Trophoblast cell (in vitro differentiated cells and primary cell): ENCODE results near the gene ZNF319.
A peak's percentile ranks its signal among the peaks of the same experiment; 100 is the strongest.

Experiments
- DNase-seq, 2 donors: peaks; one replicate each; pipeline ENCODE4 v3.0.0-alpha.2; 2016
- H2AFZ ChIP-seq: 2 replicates; pipeline ENCODE4 v1.6.1; 2013; ENCODE audit warnings: low read length, moderate library complexity, mild to moderate bottlenecking; ENCODE audit not compliant: insufficient read depth, poor library complexity
- H2AK5ac ChIP-seq: 2 replicates; pipeline ENCODE4 v1.6.1; 2013; ENCODE audit warnings: mild to moderate bottlenecking, low read length
- H2BK120ac ChIP-seq: 2 replicates; pipeline ENCODE4 v1.6.1; 2013; ENCODE audit warnings: low read length, mild to moderate bottlenecking, moderate library complexity; ENCODE audit not compliant: insufficient read depth, poor library complexity
- H2BK12ac ChIP-seq: 2 replicates; pipeline ENCODE4 v1.6.1; 2013; ENCODE audit warnings: mild to moderate bottlenecking, low read length, moderate library complexity
- H2BK5ac ChIP-seq: 2 replicates; pipeline ENCODE4 v1.6.1; 2013; ENCODE audit warnings: low read length, low read depth, moderate library complexity, mild to moderate bottlenecking; ENCODE audit not compliant: poor library complexity
- H3K14ac ChIP-seq: 2 replicates; pipeline ENCODE4 v1.6.1; 2013; ENCODE audit warnings: mild to moderate bottlenecking, low read length
- H3K18ac ChIP-seq: 2 replicates; pipeline ENCODE4 v1.6.1; 2013; ENCODE audit warnings: mild to moderate bottlenecking, low read length
- H3K23ac ChIP-seq: 2 replicates; pipeline ENCODE4 v1.6.1; 2013; ENCODE audit warnings: low read length
- H3K27ac ChIP-seq: 2 replicates; pipeline ENCODE4 v1.5.1; 2013; ENCODE audit warnings: low read depth, mild to moderate bottlenecking, inconsistent platforms, low read length, moderate library complexity
- H3K27me3 ChIP-seq: 2 replicates; pipeline ENCODE4 v1.6.1; 2013; ENCODE audit warnings: inconsistent platforms, mild to moderate bottlenecking, low read length, moderate library complexity; ENCODE audit not compliant: insufficient read depth
- H3K36me3 ChIP-seq, 2 experiments: 1 replicate in 1 of 2; 2 replicates in 1 of 2; pipeline ENCODE4 v1.6.1; 2013; ENCODE audit warnings: low read length in 2 of 2, mild to moderate bottlenecking in 2 of 2, moderate library complexity in 1 of 2; ENCODE audit not compliant: insufficient read depth in 2 of 2, control insufficient read depth in 1 of 2
- H3K4ac ChIP-seq: 2 replicates; pipeline ENCODE4 v1.6.1; 2013; ENCODE audit warnings: low read depth, mild to moderate bottlenecking, low read length, moderate library complexity
- H3K4me1 ChIP-seq, 2 experiments: 1 replicate in 1 of 2; 2 replicates in 1 of 2; pipeline ENCODE4 v1.6.1; 2013; ENCODE audit warnings: low read length in 2 of 2, mild to moderate bottlenecking in 2 of 2, moderate library complexity in 1 of 2; ENCODE audit not compliant: insufficient read depth in 2 of 2, control insufficient read depth in 1 of 2
- H3K4me2 ChIP-seq: 2 replicates; pipeline ENCODE4 v1.6.1; 2013; ENCODE audit warnings: inconsistent platforms, mild to moderate bottlenecking, low read length, moderate library complexity
- H3K4me3 ChIP-seq: 2 replicates; pipeline ENCODE4 v1.5.1; 2013; ENCODE audit warnings: mild to moderate bottlenecking, low read depth, low read length, inconsistent platforms
- H3K79me1 ChIP-seq: one replicate; pipeline ENCODE4 v1.6.1; 2013; ENCODE audit warnings: low read length
- H3K79me2 ChIP-seq: 2 replicates; pipeline ENCODE4 v1.6.1; 2013; ENCODE audit warnings: low read length, mild to moderate bottlenecking; ENCODE audit not compliant: control insufficient read depth, insufficient read depth, poor library complexity
- H3K9ac ChIP-seq: 2 replicates; pipeline ENCODE4 v1.6.1; 2013; ENCODE audit warnings: mild to moderate bottlenecking, low read length
- H3K9me3 ChIP-seq: 2 replicates; pipeline ENCODE4 v1.6.1; 2013; ENCODE audit warnings: low read depth, mild to moderate bottlenecking, control low read depth, inconsistent platforms, low read length; ENCODE audit not compliant: insufficient read depth
- H4K12ac ChIP-seq: 2 replicates; pipeline ENCODE4 v1.6.1; 2013; ENCODE audit warnings: low read depth, mild to moderate bottlenecking, low read length, moderate library complexity
- H4K8ac ChIP-seq: 2 replicates; pipeline ENCODE4 v1.6.1; 2013; ENCODE audit warnings: low read depth, mild to moderate bottlenecking, low read length, moderate library complexity
- H4K91ac ChIP-seq: one replicate; pipeline ENCODE4 v1.6.1; 2013; ENCODE audit warnings: low read depth, mild to moderate bottlenecking, low read length, moderate library complexity
- WGBS: extraction: QIAGEN DNeasy Blood & Tissue Kit; methylation state at CpG from one replicate; pipeline ENCODE4 v1.1.7; 2013; ENCODE audit warnings: missing lambda C conversion rate; ENCODE audit not compliant: insufficient read length, insufficient coverage; ENCODE audit errors: extremely low coverage; 5-methylcytosine and 5-hydroxymethylcytosine counted together

The ZNF319 gene

DNA sequence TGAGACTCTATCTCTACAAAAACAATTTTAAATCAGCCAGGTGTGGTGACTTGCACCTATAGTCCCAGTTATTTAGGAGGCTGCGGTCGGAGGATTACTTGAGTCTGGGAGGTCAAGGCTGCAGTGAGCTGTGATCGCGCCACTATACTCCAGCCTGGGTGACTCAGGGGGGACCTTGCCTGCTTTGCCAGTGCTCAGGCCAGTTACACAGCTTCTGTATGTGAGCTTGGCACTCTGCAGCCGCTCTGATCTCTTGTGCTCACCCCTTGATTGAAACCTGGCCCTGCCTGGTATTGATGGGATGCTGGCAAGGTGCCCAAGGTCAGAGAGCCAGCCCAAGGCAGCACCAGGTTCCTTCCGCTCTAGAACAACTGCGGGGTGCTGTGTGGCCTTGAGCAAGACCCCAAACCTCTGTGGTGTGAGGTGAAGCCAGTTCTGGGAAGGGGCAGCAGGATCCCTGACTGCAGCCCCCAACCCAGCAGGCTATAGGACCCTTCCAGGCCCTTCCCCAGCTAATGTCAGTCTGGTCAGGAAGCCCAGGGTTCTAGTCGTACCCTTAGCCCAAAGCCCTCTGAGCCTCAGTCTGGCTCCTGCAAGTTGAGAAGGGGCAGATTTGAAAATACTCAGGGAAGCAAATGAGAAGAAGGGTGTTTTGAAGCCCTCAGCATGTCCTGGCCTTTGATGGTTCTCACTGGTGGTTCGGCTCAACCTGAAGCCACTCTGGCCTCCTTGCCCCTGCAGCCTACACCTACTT lies 44.0 kb upstream of the ZNF319 start:
- peaks cover 39 to 50% of the 10 kb centered on the region in 2 experiments for H3K36me3 ChIP-seq
- peaks cover 3% of the 10 kb centered on the region for H3K79me1 ChIP-seq
- no peak overlapping the region for H3K9ac ChIP-seq
- H4K12ac ChIP-seq: no peak overlapping the region
- no peak for DNase-seq
- H2BK12ac ChIP-seq: no peak overlapping the region
- no CpG with 5 or more reads among the region's 9 CpGs for WGBS
- H3K4me1 ChIP-seq: peaks cover 12 to 14% of the 10 kb centered on the region in 2 experiments
- H3K14ac ChIP-seq: no peak overlapping the region
- H3K27me3 ChIP-seq: no peaks in the 10 kb centered on the region
- H2BK5ac ChIP-seq: no peak overlapping the region
- peaks cover 2% of the 10 kb centered on the region for H3K9me3 ChIP-seq
- H2AK5ac ChIP-seq: no peak overlapping the region
- H3K23ac ChIP-seq: no peak overlapping the region
- H2BK120ac ChIP-seq: no peak overlapping the region
- H3K4me2 ChIP-seq: no peak overlapping the region
- H3K18ac ChIP-seq: no peak overlapping the region
- no peak overlapping the region for H3K4ac ChIP-seq
- H3K27ac ChIP-seq: no peak overlapping the region
- H3K4me3 ChIP-seq: no peak overlapping the region
- no peaks in the 10 kb centered on the region for H3K79me2 ChIP-seq
- no peak overlapping the region for H2AFZ ChIP-seq
- no peak overlapping the region for H4K91ac ChIP-seq
- H4K8ac ChIP-seq: no peak overlapping the region

- Histone ChIP-seq H3K23ac (no peak overlapping the region), H3K27ac (no peak overlapping the region), H4K91ac (no peak overlapping the region), H3K4ac (no peak overlapping the region), H4K12ac (no peak overlapping the region), H2BK12ac (no peak overlapping the region), H4K8ac (no peak overlapping the region), H2AK5ac (no peak overlapping the region), H3K4me2 (no peak overlapping the region), H3K9ac (no peak overlapping the region), H3K36me3 (peaks cover 40 to 50% of the 10 kb centered on the region in 2 experiments), H3K14ac (no peak overlapping the region), H2BK5ac (no peak overlapping the region), H3K9me3 (peaks cover 2% of the 10 kb centered on the region), H3K27me3 (no peaks in the 10 kb centered on the region), H3K79me1 (peaks cover 3% of the 10 kb centered on the region), H3K18ac (no peak overlapping the region), H3K4me3 (no peak overlapping the region), H3K79me2 (no peaks in the 10 kb centered on the region), H2BK120ac (no peak overlapping the region), H2AFZ (no peak overlapping the region), H3K4me1 (peaks cover 12 to 14% of the 10 kb centered on the region in 2 experiments)
- WGBS: no CpG with 5 or more reads among the region's 7 CpGs
- DNase-seq: peak in 1 of 2 donors; percentile 33
Observed at GRCh38 chr16:58043571-58044155, 43.2 kb upstream of the ZNF319 start.

DNA sequence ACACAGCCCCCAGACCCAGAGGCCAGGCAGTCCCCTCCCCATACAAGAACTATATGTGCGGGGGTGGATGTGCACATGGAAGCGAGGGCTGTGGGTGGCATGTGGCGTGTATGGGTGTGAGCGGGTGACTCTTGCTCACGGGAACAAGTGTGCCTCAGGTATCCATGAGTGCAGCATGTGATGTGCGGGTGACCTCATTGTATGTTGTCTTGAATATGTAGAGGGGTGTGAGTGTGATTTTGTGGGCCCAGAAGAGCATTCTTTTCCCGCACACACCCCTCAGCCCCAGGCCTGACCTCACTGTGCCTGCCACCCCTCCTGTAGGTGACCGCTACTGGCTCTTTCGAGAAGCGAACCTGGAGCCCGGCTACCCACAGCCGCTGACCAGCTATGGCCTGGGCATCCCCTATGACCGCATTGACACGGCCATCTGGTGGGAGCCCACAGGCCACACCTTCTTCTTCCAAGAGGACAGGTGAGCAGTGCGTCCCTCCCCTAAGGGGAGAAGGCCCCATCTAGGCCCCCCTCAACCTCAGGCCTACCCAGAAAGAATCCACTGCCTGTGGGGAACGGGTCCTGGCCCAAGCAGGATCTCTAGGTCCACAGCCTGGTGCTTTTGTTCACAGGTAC lies 42.5 kb upstream of the ZNF319 start:
- Histone ChIP-seq H4K91ac (no peak overlapping the region), H4K8ac (no peak overlapping the region), H3K79me1 (peaks cover 3% of the 10 kb centered on the region), H3K4me3 (no peak overlapping the region), H3K18ac (no peak overlapping the region), H3K79me2 (no peaks in the 10 kb centered on the region), H2BK5ac (no peak overlapping the region), H2AFZ (no peak overlapping the region), H3K9ac (no peak overlapping the region), H4K12ac (no peak overlapping the region), H3K27ac (no peak overlapping the region), H3K27me3 (no peaks in the 10 kb centered on the region), H3K4me2 (no peak overlapping the region), H2BK12ac (no peak overlapping the region), H3K14ac (no peak overlapping the region), H2AK5ac (no peak overlapping the region), H3K36me3 (peaks cover 47 to 56% of the 10 kb centered on the region in 2 experiments), H3K4me1 (peaks cover 12 to 14% of the 10 kb centered on the region in 2 experiments), H2BK120ac (no peak overlapping the region), H3K9me3 (peaks cover 2% of the 10 kb centered on the region), H3K4ac (no peak overlapping the region), H3K23ac (no peak overlapping the region)
- DNase-seq: no peak
- WGBS: no CpG with 5 or more reads among the region's 16 CpGs

DNA sequence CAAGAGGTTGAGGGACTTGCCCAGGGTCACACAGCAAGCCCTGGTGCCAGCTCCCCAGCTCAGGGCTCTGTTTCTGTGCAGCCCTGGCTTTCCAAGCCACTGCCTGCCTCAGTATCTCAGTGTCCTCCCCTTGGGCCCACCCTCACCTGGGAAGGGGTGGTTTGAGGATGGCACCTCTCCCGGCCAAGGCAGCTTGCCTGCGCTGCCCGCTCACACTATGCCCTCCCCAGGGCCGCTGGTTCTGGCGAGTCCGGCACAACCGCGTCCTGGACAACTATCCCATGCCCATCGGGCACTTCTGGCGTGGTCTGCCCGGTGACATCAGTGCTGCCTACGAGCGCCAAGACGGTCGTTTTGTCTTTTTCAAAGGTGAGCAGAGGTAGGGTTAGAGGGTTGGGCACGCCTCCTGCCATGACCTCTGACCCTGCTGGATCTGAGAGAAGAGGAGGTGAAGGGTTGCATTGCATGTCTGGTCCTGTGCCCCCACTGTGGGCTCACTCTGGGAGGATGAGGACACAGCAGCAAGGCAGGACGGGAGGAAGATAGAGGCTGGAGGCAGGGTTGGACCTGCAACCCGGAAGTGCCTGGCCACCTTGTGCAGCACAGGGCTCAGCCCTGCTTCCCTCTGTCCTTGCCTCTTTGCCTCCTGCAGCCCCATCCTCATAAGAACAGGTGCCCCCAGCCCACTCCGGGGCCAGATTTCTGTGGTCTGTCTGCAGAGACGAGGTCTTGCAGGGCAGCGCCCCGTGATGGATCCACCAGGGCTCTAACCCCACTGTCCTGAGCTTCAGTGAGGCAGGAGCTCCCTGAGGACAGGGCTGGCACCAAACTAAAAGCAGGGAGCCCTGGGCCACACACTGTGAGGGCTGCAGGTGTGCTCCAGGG lies 41.8 kb upstream of the ZNF319 start:
- no peak overlapping the region for H3K4me3 ChIP-seq
- H3K27ac ChIP-seq: no peak overlapping the region
- no peaks in the 10 kb centered on the region for H3K79me2 ChIP-seq
- H2BK5ac ChIP-seq: no peak overlapping the region
- no peak overlapping the region for H2AK5ac ChIP-seq
- H3K27me3 ChIP-seq: no peaks in the 10 kb centered on the region
- peaks cover 6 to 7% of the 10 kb centered on the region in 2 experiments for H3K4me1 ChIP-seq
- no peak overlapping the region for H4K91ac ChIP-seq
- H3K18ac ChIP-seq: no peak overlapping the region
- no peak overlapping the region for H3K14ac ChIP-seq
- no peak overlapping the region for H2BK12ac ChIP-seq
- H3K23ac ChIP-seq: no peak overlapping the region
- H3K79me1 ChIP-seq: no peaks in the 10 kb centered on the region
- no peak overlapping the region for H4K8ac ChIP-seq
- no peak overlapping the region for H3K4ac ChIP-seq
- DNase-seq: no peak
- no peak overlapping the region for H2AFZ ChIP-seq
- WGBS: no CpG with 5 or more reads among the region's 22 CpGs
- H3K9me3 ChIP-seq: peaks cover 2% of the 10 kb centered on the region
- no peak overlapping the region for H3K9ac ChIP-seq
- peaks cover 47 to 60% of the 10 kb centered on the region in 2 experiments for H3K36me3 ChIP-seq
- no peak overlapping the region for H4K12ac ChIP-seq
- no peak overlapping the region for H3K4me2 ChIP-seq
- H2BK120ac ChIP-seq: no peak overlapping the region
